NCI-H2081 (cell line): ENCODE results near the gene PCSK4.
"Not testable (repeated sequence)": the region's sequence is repeated elsewhere in the genome, so short reads cannot be mapped to it uniquely, and the experiment has no call there.

Experiments
- DNase-seq, 2 experiments: peaks; one replicate each; lab custom pipeline; 2025; lab: John Stamatoyannopoulos, UW

PCSK4 gene

GRCh38 chr19:1487576-1488281 lies 2.4 kb downstream of the PCSK4 start:
- no peak for DNase-seq

- no peak for DNase-seq
Observed at GRCh38 chr19:1486720-1487575, 3.2 kb downstream of the PCSK4 start.

GRCh38 chr19:1483979-1484428 lies 6.1 kb downstream of the PCSK4 start:
- no peak for DNase-seq

- no peak for DNase-seq
Observed at GRCh38 chr19:1483131-1483978, 6.8 kb downstream of the PCSK4 start.

- no peak for DNase-seq
Observed at GRCh38 chr19:1482361-1483130, 7.6 kb downstream of the PCSK4 start.

GRCh38 chr19:1481893-1482360 lies 8.2 kb downstream of the PCSK4 start:
- no peak for DNase-seq

- DNase-seq, result no peak
Observed at GRCh38 chr19:1481224-1481892, 8.8 kb downstream of the PCSK4 start.

- peak; percentile 91 to 93 for DNase-seq
Observed at GRCh38 chr19:1478934-1479707, 11.0 kb downstream of the PCSK4 start, which contains the start of gene C19orf25. Gene C19orf25 (minus strand): TSS chr19:1479215. CDS start chr19:1478903, 312 bp downstream.

- DNase-seq, result not testable (repeated sequence)
Observed at GRCh38 chr19:1477056-1477455, 13.1 kb downstream of the PCSK4 start.

GRCh38 chr19:1475751-1476437 lies 14.3 kb downstream of the PCSK4 start:
- DNase-seq, result no peak

GRCh38 chr19:1474765-1475351 lies 15.3 kb downstream of the PCSK4 start:
- DNase-seq, result no peak

GRCh38 chr19:1474011-1474764 lies 16.0 kb downstream of the PCSK4 start:
- DNase-seq, result no peak

- DNase-seq, result no peak
Observed at GRCh38 chr19:1473085-1473851, 16.9 kb downstream of the PCSK4 start.

GRCh38 chr19:1472231-1473084 lies 17.7 kb downstream of the PCSK4 start:
- no peak for DNase-seq

GRCh38 chr19:1471515-1472160 lies 18.5 kb downstream of the PCSK4 start:
- DNase-seq, result no peak

GRCh38 chr19:1471010-1471514 lies 19.1 kb downstream of the PCSK4 start:
- DNase-seq, result no peak
